ENCODE data around the gene SAG. TPM values are rescaled to one million over a fixed set of nuclear protein-coding genes. Genes with fewer than 3 reads are reported as not detected.
"Not testable (repeated sequence)": the region's sequence is repeated elsewhere in the genome, so short reads cannot be mapped to it uniquely, and the experiment has no call there.

SAG gene
- total and polyA plus RNA-seq, 8 donors, result not detected

GRCh38 chr2:233331536-233331935 is 23.9 kb downstream of the SAG start:
- Histone ChIP-seq H3K27ac (peak overlapping the region in 2 of 4 donors; percentile 52 to 61), H3K36me3 (no peaks in the 10 kb centered on the region), H3K9me3 (no peaks in the 10 kb centered on the region), H3K4me3 (no peak overlapping the region), H3K4me1 (no peaks in the 10 kb centered on the region), H3K27me3 (no peaks in the 10 kb centered on the region)
- no peak for TF ChIP-seq CTCF (IDR thresholded peaks at IDR 0.05)
- DNase-seq (peak in 1 of 6 donors; percentile 67), FAIRE-seq (no peak), ATAC-seq (peak in 3 of 4 donors; percentile 56 to 86 (median 84))
- intact Hi-C loops (cut with DNase I), result no loop called here
- whole genome bisulfite sequencing, 2 donors, result 63 to 74% methylated on average over 15 of the region's 15 CpGs

- no peaks in the 10 kb centered on the region for H3K9me3 ChIP-seq
- H3K27me3 ChIP-seq, result no peaks in the 10 kb centered on the region
- no peak overlapping the region for H3K4me3 ChIP-seq
- DNase-seq (no peak), ATAC-seq (no peak), FAIRE-seq (no peak)
- no peak for TF ChIP-seq CTCF (IDR thresholded peaks at IDR 0.05)
- H3K36me3 ChIP-seq, result no peaks in the 10 kb centered on the region
- 67 to 74% methylated on average over 4 of the region's 4 CpGs for WGBS, 2 donors
- peak overlapping the region in 2 of 4 donors; percentile 12 to 25 for H3K27ac ChIP-seq
- H3K4me1 ChIP-seq, result no peaks in the 10 kb centered on the region
- intact Hi-C loops (cut with DNase I), result no loop called here
Observed at GRCh38 chr2:233332125-233332524, 24.5 kb downstream of the SAG start.

- no peaks in the 10 kb centered on the region for H3K27me3 ChIP-seq
- intact Hi-C loops (cut with DNase I), result no loop called here
Observed at GRCh38 chr2:233334915-233335314, 27.3 kb downstream of the SAG start.

GRCh38 chr2:233336091-233336490 is 28.5 kb downstream of the SAG start:
- H3K4me1 ChIP-seq; DNase-seq; H3K4me3 ChIP-seq; intact Hi-C loops (cut with DNase I); H3K27ac ChIP-seq; FAIRE-seq; ATAC-seq; H3K36me3 ChIP-seq; H3K27me3 ChIP-seq; H3K9me3 ChIP-seq: not testable (repeated sequence)
- WGBS, 2 donors, result 90 to 95% methylated on average over 13 of the region's 13 CpGs

More at GRCh38 chr2:233334915-233335314, 27.3 kb downstream of the SAG start:
- no peak for FAIRE-seq
- no peaks in the 10 kb centered on the region for H3K36me3 ChIP-seq
- WGBS, 2 donors, result 87 to 90% methylated on average over 11 of the region's 11 CpGs
- H3K4me3 ChIP-seq, result no peak overlapping the region
- H3K4me1 ChIP-seq, result no peaks in the 10 kb centered on the region
- H3K27ac ChIP-seq, result no peak overlapping the region
- no peak for DNase-seq
- TF ChIP-seq CTCF (IDR thresholded peaks at IDR 0.05), result no peak
- no peaks in the 10 kb centered on the region for H3K9me3 ChIP-seq
- no peak for ATAC-seq

GRCh38 chr2:233336541-233336940 is 28.9 kb downstream of the SAG start:
- H3K4me1 ChIP-seq, result no peaks in the 10 kb centered on the region
- peak in 2 of 4 donors; percentile 30 to 31 for ATAC-seq
- WGBS, 2 donors, result 53 to 59% methylated on average over 5 of the region's 5 CpGs
- H3K27me3 ChIP-seq, result no peaks in the 10 kb centered on the region
- no peak for FAIRE-seq
- no peak for TF ChIP-seq CTCF (IDR thresholded peaks at IDR 0.05)
- DNase-seq, result no peak
- no peak overlapping the region for H3K4me3 ChIP-seq
- no peaks in the 10 kb centered on the region for H3K9me3 ChIP-seq
- H3K36me3 ChIP-seq, result no peaks in the 10 kb centered on the region
- H3K27ac ChIP-seq, result no peak overlapping the region
- intact Hi-C loops (cut with DNase I), result no loop called here
